ENCODE measurements around the gene UBE2Q1. TPM values are rescaled to one million over a fixed set of nuclear protein-coding genes. Genes with fewer than 3 reads are reported as not detected.

Gene UBE2Q1
- total and polyA plus RNA-seq, 2 of the 8 experiments (the other 6 are each of a cell fraction or from before 2014, with no cell fraction given), result 13.2 to 95.8 TPM

DNA sequence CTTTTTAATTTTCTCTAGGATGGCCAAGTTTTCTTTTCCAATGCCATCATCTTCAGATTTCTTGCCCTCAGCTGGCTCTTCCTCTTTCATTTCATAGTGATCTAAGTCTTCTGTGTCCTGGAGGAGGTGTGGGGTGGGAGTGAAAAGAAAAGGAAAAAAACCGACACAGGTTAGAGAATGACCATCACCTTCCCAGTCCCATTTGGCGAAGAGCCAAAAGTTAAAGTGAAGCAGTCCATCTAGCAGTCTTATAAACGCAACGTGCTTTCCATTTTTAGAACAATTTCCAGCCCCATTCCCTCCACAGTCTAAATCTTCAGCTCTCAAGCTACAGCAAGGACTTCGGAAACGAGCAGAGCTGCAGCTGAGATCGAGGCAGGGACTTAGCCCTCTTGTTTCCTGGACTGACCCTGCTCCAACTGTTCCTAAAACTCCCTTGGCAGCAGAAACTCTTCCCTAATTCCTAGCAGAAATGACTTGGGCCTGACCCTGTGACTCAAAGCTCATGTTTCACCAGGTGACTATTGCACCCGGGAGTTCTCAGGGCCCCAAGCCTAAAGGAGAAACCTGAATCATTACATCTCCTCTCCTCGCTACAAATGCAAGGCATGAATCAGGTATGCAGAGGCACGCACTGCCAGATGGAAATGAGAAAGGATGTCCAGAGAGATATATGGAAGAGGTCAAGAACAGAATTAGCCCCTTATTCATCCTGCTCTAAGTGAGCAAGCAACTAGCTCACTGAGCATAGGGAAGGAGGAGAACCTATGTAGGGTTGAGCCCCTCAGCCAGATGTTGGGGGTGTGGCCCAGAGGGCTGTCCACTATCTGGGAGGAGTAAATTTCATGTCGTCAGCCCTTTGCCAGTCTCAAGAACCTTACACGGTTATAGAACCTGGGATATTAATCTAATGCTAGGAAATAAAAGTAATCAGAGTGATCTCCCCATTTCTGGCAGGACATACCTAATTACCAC lies 5.1 kb downstream of the UBE2Q1 start:
- H3K36me3 ChIP-seq (ENCODE audit: control insufficient read depth in 2 of 4, insufficient read depth in 4 of 4, low read length in 3 of 4), result peaks cover 34 to 72% (median 60%) of the 10 kb centered on the region in 4 experiments
- WGBS, 2 experiments (ENCODE audit: extremely low coverage in 1 of 2, insufficient coverage in 1 of 2, insufficient read length in 1 of 2, insufficient replicate concordance in 2 of 2, low coverage in 1 of 2, low lambda C conversion rate in 2 of 2, missing lambda C conversion rate in 1 of 2), result 81% methylated on average over 12 of the region's 12 CpGs; no CpG with 5 or more reads in 1 of the 2 experiments

More for the DNA sequence above, 5.1 kb downstream of the UBE2Q1 start:
- H3K4me2 ChIP-seq (ENCODE audit: insufficient read depth in 1 of 2, low read depth in 2 of 2, low read length in 2 of 2), result no peak overlapping the region
- no peak overlapping the region for H3K9ac ChIP-seq (replicated peaks in 1 of 4; ENCODE audit: extremely low read depth in 1 of 4, low read depth in 3 of 4, low read length in 3 of 4)
- H3K79me2 ChIP-seq (ENCODE audit: control insufficient read depth in 1 of 2, insufficient read depth in 2 of 2, low read length in 2 of 2), result peaks cover 7 to 31% of the 10 kb centered on the region in 2 experiments; a peak in 3 of 4 replicates
- no peaks in the 10 kb centered on the region for H3K27me3 ChIP-seq (replicated peaks in 1 of 4; ENCODE audit: control insufficient read depth in 3 of 4, extremely low read depth in 1 of 4, insufficient read depth in 3 of 4, low read length in 3 of 4)
- no peak overlapping the region for H4K8ac ChIP-seq (ENCODE audit: extremely low read depth, insufficient read depth, low read length)
- DNase-seq (ENCODE audit: low read depth in 1 of 2, low spot score in 2 of 2) (no peak), FAIRE-seq (no peak)
- no peak overlapping the region for H3K18ac ChIP-seq (ENCODE audit: extremely low read depth, low read length)
- CTCF ChIA-PET (ENCODE audit: partially characterized antibody), result interaction anchor here (0.6 to 1.6 kb wide), 4 partner anchors 74 to 220 kb away, joined by 3 to 4 read pairs (median 3); no protein-coding TSS in a partner anchor
- no peak overlapping the region for H2AK5ac ChIP-seq (ENCODE audit: low read depth, low read length)
- H2BK12ac ChIP-seq (ENCODE audit: low read depth, low read length), result no peak overlapping the region
- H4K20me1 ChIP-seq (replicated peaks in 1 of 2; ENCODE audit: control insufficient read depth in 1 of 2, insufficient read depth in 2 of 2, low read length in 2 of 2), result peaks cover 4 to 17% of the 10 kb centered on the region in 2 experiments
- no peak overlapping the region for H2BK15ac ChIP-seq (ENCODE audit: low read length)
- H3K4me1 ChIP-seq (replicated peaks in 1 of 4; ENCODE audit: control insufficient read depth in 3 of 4, insufficient read depth in 4 of 4, low read length in 3 of 4), result peaks cover 3 to 14% (median 6%) of the 10 kb centered on the region in 4 experiments; a peak in 5 of 7 replicates
- no peak overlapping the region for H3K4ac ChIP-seq (replicated peaks; ENCODE audit: insufficient read length, low read depth, low read length)
- TF ChIP-seq CHD2 (IDR thresholded peaks at IDR 0.05; ENCODE audit: low read length) (no peak), E2F6 (IDR thresholded peaks at IDR 0.05) (no peak), ASH2L (IDR thresholded peaks at IDR 0.05; ENCODE audit: low read length) (no peak), SRF (IDR thresholded peaks at IDR 0.05; ENCODE audit: low read depth, low read length) (no peak), TAF1 (IDR thresholded peaks at IDR 0.05; ENCODE audit: low read depth, low read length) (no peak)
- no peak overlapping the region for H2AFZ ChIP-seq (ENCODE audit: low read length)
- H2BK20ac ChIP-seq (ENCODE audit: low read length), result no peak overlapping the region
- no peak overlapping the region for H4K5ac ChIP-seq (ENCODE audit: insufficient read length, low read depth, low read length)
- POLR2A ChIA-PET (ENCODE audit: partially characterized antibody), result interaction anchor here (0.7 to 1.1 kb wide), 4 partner anchors 14 to 120 kb away, joined by 3 read pairs; partner anchors contain the start of gene CHRNB2
- H3K27ac ChIP-seq (ENCODE audit: low read depth, low read length), result no peak overlapping the region
- no peaks in the 10 kb centered on the region for H3K9me3 ChIP-seq (ENCODE audit: insufficient read depth in 2 of 2, low read depth in 1 of 2, low read length in 1 of 2)
- H3K14ac ChIP-seq (ENCODE audit: insufficient read length), result no peak overlapping the region
- H3K79me1 ChIP-seq (ENCODE audit: low read depth, low read length), result peaks cover 6% of the 10 kb centered on the region
- no peak overlapping the region for H4K91ac ChIP-seq (replicated peaks; ENCODE audit: insufficient read length, low read length)
- H2BK5ac ChIP-seq (ENCODE audit: low read depth, low read length), result no peak overlapping the region
- no peak overlapping the region for H3K4me3 ChIP-seq (ENCODE audit: extremely low read depth in 1 of 4, insufficient read depth in 2 of 4, low read depth in 3 of 4, low read length in 4 of 4)
- no peak overlapping the region for H3K56ac ChIP-seq (replicated peaks; ENCODE audit: insufficient read length, low read depth, low read length)
- H3K23me2 ChIP-seq (ENCODE audit: low read depth, low read length), result peaks cover 10% of the 10 kb centered on the region
- H3K23ac ChIP-seq (ENCODE audit: insufficient read length), result no peak overlapping the region
- H2BK120ac ChIP-seq (replicated peaks; ENCODE audit: low read depth, low read length), result no peak overlapping the region

Measured in H1 (cell line).